ENCODE data around the gene HPCA. TPM values are rescaled to one million over a fixed set of nuclear protein-coding genes. Genes with fewer than 3 reads are reported as not detected.

The HPCA gene
- total and polyA plus RNA-seq, 2 donors (not counting 3 experiments of a cell fraction or from before 2014, with no cell fraction given), result not detected

DNA sequence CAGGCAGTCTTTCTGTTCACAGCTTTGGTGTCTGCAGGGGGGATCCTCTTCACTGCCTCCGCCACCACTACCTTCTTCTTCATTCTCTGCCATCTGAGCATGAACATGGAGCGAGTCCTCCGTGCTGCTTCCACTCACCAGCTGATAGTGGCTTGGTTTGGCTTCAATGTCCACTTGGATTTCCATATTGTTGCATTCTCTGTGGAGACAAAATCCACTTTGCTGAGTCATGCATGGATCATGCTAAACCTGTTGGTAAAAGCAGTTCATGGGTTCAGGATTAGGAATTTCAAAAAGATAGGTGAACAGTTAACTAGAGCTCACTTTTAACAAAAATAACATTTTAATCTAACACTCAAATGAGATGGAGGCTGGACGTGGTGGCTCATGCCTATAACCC is 50.8 kb downstream of the HPCA start:
- H2AFZ ChIP-seq (ENCODE audit: low read depth, low read length), result no peak overlapping the region
- DNase-seq (ENCODE audit: low read depth, low spot score), result no peak
- no peak overlapping the region for H3K27ac ChIP-seq (ENCODE audit: insufficient read depth, low read depth, low read length)
- ChIA-PET CTCF (interaction anchor here (1.0 to 5.4 kb wide), 3 partner anchors 16 to 68 kb away, joined by 3 to 73 read pairs (median 3); no protein-coding TSS in a partner anchor), POLR2A (no interaction called here)
- no peak overlapping the region for H3K4me2 ChIP-seq (ENCODE audit: insufficient read depth, low read length)
- no peaks in the 10 kb centered on the region for H4K20me1 ChIP-seq (replicated peaks; ENCODE audit: control insufficient read depth, extremely low read depth, insufficient read depth, low read length)
- dilution Hi-C loops (cut with MboI; ENCODE audit: extremely low pct_ligation_motif_present, low sequenced_read_pairs), result no loop called here
- no peaks in the 10 kb centered on the region for H3K27me3 ChIP-seq (ENCODE audit: control insufficient read depth in 2 of 2, insufficient read depth in 2 of 2, low read length in 2 of 2)
- H3K9ac ChIP-seq (replicated peaks; ENCODE audit: extremely low read depth, insufficient read depth, low read length), result no peak overlapping the region
- no TSS peak for BruUV-seq (replicated peaks)
- intact Hi-C loops (cut with micrococcal nuclease), result no loop called here
- H3K4me1 ChIP-seq (ENCODE audit: control insufficient read depth, extremely low read depth, insufficient read depth, low read length), result peaks cover 51% of the 10 kb centered on the region
- peaks cover 5% of the 10 kb centered on the region for H3K79me2 ChIP-seq (ENCODE audit: control insufficient read depth, insufficient read depth, low read length)
- no peaks in the 10 kb centered on the region for H3K9me3 ChIP-seq (replicated peaks; ENCODE audit: control insufficient read depth, insufficient read depth, low read length)
- no peaks in the 10 kb centered on the region for H3K9me1 ChIP-seq (replicated peaks; ENCODE audit: control insufficient read depth, extremely low read depth, insufficient read depth, low read length)
- H3K36me3 ChIP-seq (ENCODE audit: control insufficient read depth in 2 of 2, extremely low read depth in 1 of 2, insufficient read depth in 2 of 2, low read length in 2 of 2), result peaks cover 5 to 6% of the 10 kb centered on the region in 2 experiments
- TF ChIP-seq, protein P1, sequence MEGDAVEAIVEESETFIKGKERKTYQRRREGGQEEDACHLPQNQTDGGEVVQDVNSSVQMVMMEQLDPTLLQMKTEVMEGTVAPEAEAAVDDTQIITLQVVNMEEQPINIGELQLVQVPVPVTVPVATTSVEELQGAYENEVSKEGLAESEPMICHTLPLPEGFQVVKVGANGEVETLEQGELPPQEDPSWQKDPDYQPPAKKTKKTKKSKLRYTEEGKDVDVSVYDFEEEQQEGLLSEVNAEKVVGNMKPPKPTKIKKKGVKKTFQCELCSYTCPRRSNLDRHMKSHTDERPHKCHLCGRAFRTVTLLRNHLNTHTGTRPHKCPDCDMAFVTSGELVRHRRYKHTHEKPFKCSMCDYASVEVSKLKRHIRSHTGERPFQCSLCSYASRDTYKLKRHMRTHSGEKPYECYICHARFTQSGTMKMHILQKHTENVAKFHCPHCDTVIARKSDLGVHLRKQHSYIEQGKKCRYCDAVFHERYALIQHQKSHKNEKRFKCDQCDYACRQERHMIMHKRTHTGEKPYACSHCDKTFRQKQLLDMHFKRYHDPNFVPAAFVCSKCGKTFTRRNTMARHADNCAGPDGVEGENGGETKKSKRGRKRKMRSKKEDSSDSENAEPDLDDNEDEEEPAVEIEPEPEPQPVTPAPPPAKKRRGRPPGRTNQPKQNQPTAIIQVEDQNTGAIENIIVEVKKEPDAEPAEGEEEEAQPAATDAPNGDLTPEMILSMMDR (IDR thresholded peaks at IDR 0.05; ENCODE audit: extremely low read depth in 1 of 2, insufficient read depth in 1 of 2, low read depth in 1 of 2, low read length in 2 of 2), result no peak
- no peak for TF ChIP-seq JUN (IDR thresholded peaks at IDR 0.05; ENCODE audit: borderline replicate concordance, insufficient read depth, insufficient read length, low read depth)
- TF ChIP-seq MYC (IDR thresholded peaks at IDR 0.05; ENCODE audit: low read depth, low read length), result no peak
- TF ChIP-seq, protein P2, sequence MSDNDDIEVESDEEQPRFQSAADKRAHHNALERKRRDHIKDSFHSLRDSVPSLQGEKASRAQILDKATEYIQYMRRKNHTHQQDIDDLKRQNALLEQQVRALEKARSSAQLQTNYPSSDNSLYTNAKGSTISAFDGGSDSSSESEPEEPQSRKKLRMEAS (IDR thresholded peaks at IDR 0.05; ENCODE audit: insufficient read depth, insufficient read length), result no peak
- TF ChIP-seq FOS (IDR thresholded peaks at IDR 0.05; ENCODE audit: borderline replicate concordance, insufficient read depth, low read length), result no peak
- TF ChIP-seq GATA2 (IDR thresholded peaks at IDR 0.05; ENCODE audit: insufficient read depth, insufficient read length, low read depth, low read length), result no peak
- no peak for TF ChIP-seq EZH2 (IDR thresholded peaks at IDR 0.05; ENCODE audit: borderline replicate concordance, low read depth, low read length, severe bottlenecking)
- FAIRE-seq, result no peak
- H3K4me3 ChIP-seq (replicated peaks in 1 of 3; ENCODE audit: insufficient read depth in 1 of 3, low read depth in 1 of 3, low read length in 3 of 3), result no peak overlapping the region

Data from endothelial cell of umbilical vein (primary cell).